GM12878 (cell line): Measurements from ENCODE around the gene CHN2. TPM values are rescaled to one million over a fixed set of nuclear protein-coding genes. Genes with fewer than 3 reads are reported as not detected.

ENCODE experiments used
- ATAC-seq: fragments of 200-7000 bp; cut with Tn5 transposase; 3 replicates; pipeline ENCODE4 v1.9.1; 2020; ENCODE audit warnings: mild to moderate bottlenecking, moderate library complexity
- BruUV-seq: library from RNA; stranded (reverse); fragments of 400-500 nt; replicated peaks from 2 replicates; lab custom pipeline; 2021; lab: Mats Ljungman, UMichigan
- CTCF ChIA-PET: fragments of 300-600 bp; sonication (Branson Sonifier 250); formaldehyde crosslinking; extraction: SDS; loops from one replicate; lab custom pipeline; 2021; ENCODE audit warnings: inconsistent platforms; lab: Yijun Ruan, JAX
- POLR2A ChIA-PET: fragments of 350-600 bp; formaldehyde crosslinking; extraction: SDS; loops from one replicate; lab custom pipeline; 2021; ENCODE audit warnings: inconsistent platforms; lab: Charles Lee
- RAD21 ChIA-PET: fragments of 300-600 bp; sonication (Branson Sonifier 250); formaldehyde crosslinking; loops from one replicate; lab custom pipeline; 2023; ENCODE audit warnings: antibody characterized with exemption; ENCODE audit not compliant: unreplicated experiment; lab: Charles Lee
- SMC1A ChIA-PET: fragments of 300-600 bp; sonication (Branson Sonifier 250); formaldehyde crosslinking; loops from one replicate; lab custom pipeline; 2023; ENCODE audit not compliant: unreplicated experiment, uncharacterized antibody; lab: Charles Lee
- DNase-seq: peaks from one replicate; pipeline ENCODE4 v3.0.0-alpha.2; 2011; ENCODE audit warnings: low read depth, low spot score
- FAIRE-seq: peaks from 3 replicates; lab custom pipeline; 2011; peaks lifted over from hg19 to GRCh38; lab: Jason Lieb, UNC
- H2AFZ ChIP-seq: 2 replicates; pipeline ENCODE4 v1.6.0; 2011; ENCODE audit warnings: low read depth, low read length, control low read depth; ENCODE audit not compliant: control insufficient read depth
- H3K27ac ChIP-seq: 2 replicates; pipeline ENCODE4 v1.5.1; 2011; ENCODE audit warnings: control low read depth; ENCODE audit not compliant: control insufficient read depth, insufficient read depth
- H3K27me3 ChIP-seq, 2 experiments: replicated peaks in 1 of 2; 2 replicates each; pipeline versions ENCODE4 v1.6.0 to v1.6.1; 2011; ENCODE audit warnings: low read length in 1 of 2; ENCODE audit not compliant: control insufficient read depth in 2 of 2, insufficient read depth in 2 of 2
- H3K36me3 ChIP-seq, 2 experiments: 2 replicates each; pipeline ENCODE4 v1.5.1; 2011; ENCODE audit warnings: low read length in 1 of 2; ENCODE audit not compliant: control insufficient read depth in 2 of 2, insufficient read depth in 2 of 2
- H3K4me1 ChIP-seq: 2 replicates; pipeline ENCODE4 v1.6.1; 2011; ENCODE audit warnings: mild to moderate bottlenecking, low read length, moderate library complexity, mixed read lengths; ENCODE audit not compliant: control insufficient read depth, insufficient read depth
- H3K4me2 ChIP-seq: 2 replicates; pipeline ENCODE4 v1.6.0; 2011; ENCODE audit warnings: control low read depth; ENCODE audit not compliant: control insufficient read depth, insufficient read depth
- H3K4me3 ChIP-seq: fragments of 200-600 bp; sonication (generic); 2 replicates; pipeline ENCODE4 v1.5.1; 2016
- H3K79me2 ChIP-seq: 2 replicates; pipeline ENCODE4 v1.6.0; 2011; ENCODE audit warnings: low read length; ENCODE audit not compliant: control insufficient read depth, insufficient read depth
- H3K9ac ChIP-seq: 2 replicates; pipeline ENCODE4 v1.8.0; 2011; ENCODE audit warnings: low read length, control low read depth, mixed read lengths; ENCODE audit not compliant: control insufficient read depth, insufficient read depth
- H3K9me3 ChIP-seq: replicated peaks from 3 replicates; pipeline ENCODE4 v1.5.1; 2011; ENCODE audit warnings: mild to moderate bottlenecking, low read length; ENCODE audit not compliant: control insufficient read depth, insufficient read depth
- H4K20me1 ChIP-seq: 2 replicates; pipeline ENCODE4 v1.6.0; 2011; ENCODE audit not compliant: control insufficient read depth, insufficient read depth
- BHLHE40 ChIP-seq, 2 experiments: fragments of 450-650 bp in 1 of 2; IDR thresholded peaks; 2 replicates each; pipeline ENCODE4 v1.6.1; 2011 to 2017; ENCODE audit warnings: low read depth in 2 of 2, borderline replicate concordance in 1 of 2, improper control_type of control experiment in 1 of 2, low read length in 1 of 2, mild to moderate bottlenecking in 1 of 2
- CBFB ChIP-seq: IDR thresholded peaks from 2 replicates; pipeline ENCODE4 v1.6.1; 2016; ENCODE audit warnings: antibody characterized with exemption, low read depth
- CHD1 ChIP-seq: IDR thresholded peaks from 2 replicates; pipeline ENCODE4 v1.6.1; 2012; ENCODE audit warnings: low read depth, low read length, improper control_type of control experiment
- CREB1 ChIP-seq: IDR thresholded peaks from 2 replicates; pipeline ENCODE4 v1.6.1; 2012; ENCODE audit warnings: low read depth, mild to moderate bottlenecking, inconsistent platforms
- CREM ChIP-seq: IDR thresholded peaks from 2 replicates; pipeline ENCODE4 v1.6.1; 2014; ENCODE audit warnings: antibody characterized with exemption, low read depth
- DPF2 ChIP-seq: fragments of 450-650 bp; IDR thresholded peaks from 2 replicates; pipeline ENCODE4 v1.6.1; 2017; ENCODE audit warnings: mild to moderate bottlenecking
- KAT2A ChIP-seq: conservative IDR thresholded peaks from 2 replicates; pipeline ENCODE4 v1.6.1; 2011; ENCODE audit warnings: low read depth, low read length; ENCODE audit not compliant: control insufficient read depth
- KLF5 ChIP-seq: fragments of 450-650 bp; IDR thresholded peaks from 2 replicates; pipeline ENCODE4 v1.6.1; 2014; ENCODE audit warnings: mild to moderate bottlenecking; ENCODE audit not compliant: partially characterized antibody
- MYC ChIP-seq: IDR thresholded peaks from 2 replicates; pipeline ENCODE4 v1.6.1; 2011; ENCODE audit warnings: mild to moderate bottlenecking, low read length, moderate library complexity, inconsistent platforms; ENCODE audit not compliant: insufficient read depth, insufficient replicate concordance, insufficient read length, severe bottlenecking
- NRF1 ChIP-seq: conservative IDR thresholded peaks from 2 replicates; pipeline ENCODE4 v1.6.1; 2011; ENCODE audit warnings: mild to moderate bottlenecking, low read depth, low read length, improper control_type of control experiment
- PKNOX1 ChIP-seq: fragments of 450-650 bp; IDR thresholded peaks from 2 replicates; pipeline ENCODE4 v1.6.1; 2016; ENCODE audit warnings: mild to moderate bottlenecking
- RAD21 ChIP-seq: IDR thresholded peaks from 2 replicates; pipeline ENCODE4 v1.6.1; 2011; ENCODE audit warnings: mild to moderate bottlenecking, low read depth, low read length, moderate library complexity; ENCODE audit not compliant: insufficient read depth
- RAD51 ChIP-seq: fragments of 450-650 bp; IDR thresholded peaks from 2 replicates; pipeline ENCODE4 v1.6.1; 2016; ENCODE audit warnings: moderate library complexity, mild to moderate bottlenecking, inconsistent platforms
- SREBF2 ChIP-seq: IDR thresholded peaks from 2 replicates; pipeline ENCODE4 v1.6.1; 2012; ENCODE audit warnings: mild to moderate bottlenecking, low read length
- ZSCAN29 ChIP-seq: fragments of 450-650 bp; IDR thresholded peaks from 2 replicates; pipeline ENCODE4 v1.6.1; 2017; ENCODE audit warnings: mild to moderate bottlenecking, moderate library complexity
- WGBS: methylation state at CpG from one replicate; pipeline ENCODE4 v1.1.6; 2016; ENCODE audit warnings: low lambda C conversion rate; ENCODE audit not compliant: insufficient replicate concordance, insufficient coverage; ENCODE audit errors: missing lambda C conversion rate; 5-methylcytosine and 5-hydroxymethylcytosine counted together
- in situ Hi-C: fragments of 300-500 bp; cut with MboI; formaldehyde crosslinking; loops from 9 replicates; pipeline ENCODE4 v1.14.3; 2018; ENCODE audit warnings: mixed read lengths
- intact Hi-C: fragments of 100-400 bp; cut with micrococcal nuclease; formaldehyde crosslinking; loops from one replicate; pipeline ENCODE4 v1.14.2; 2022; ENCODE audit not compliant: unreplicated experiment
- polyA plus RNA-seq, 11 experiments: library from polyadenylated mRNA; depleted of rRNA in 4 of 11; unstranded in 6 of 11; stranded (reverse) in 5 of 11; fragments of >200 nt; fragmentation: Nextera tagmentation in 4 of 11; fragmentation: Illumina TruSeq in 1 of 11; extraction: Ambion mirVana in 4 of 11; extraction: Trizol in 1 of 11; gene quantifications; 1 replicate in 1 of 11; 2 replicates in 10 of 11; pipeline versions ENCODE4 v1.2.1 to v1.2.3, GENCODE V29; 2011 to 2016; ENCODE audit warnings: inconsistent platforms in 2 of 11, missing spikeins in 2 of 11, low read depth in 1 of 11
- total RNA-seq, 4 experiments: library from RNA; depleted of rRNA in 3 of 4; stranded (reverse); fragments of >200 nt in 3 of 4; fragmentation: Illumina TruSeq in 1 of 4; extraction: Trizol in 1 of 4; gene quantifications; 2 replicates each; pipeline versions ENCODE4 v1.2.1 to v1.2.3, GENCODE V29; 2013 to 2021

CHN2 gene
- total and polyA plus RNA-seq, 10 of the 15 experiments (the other 5 are each of a cell fraction or from before 2014, with no cell fraction given), result 0.11 to 3.8 (median 0.37) TPM; not detected in 2

DNA sequence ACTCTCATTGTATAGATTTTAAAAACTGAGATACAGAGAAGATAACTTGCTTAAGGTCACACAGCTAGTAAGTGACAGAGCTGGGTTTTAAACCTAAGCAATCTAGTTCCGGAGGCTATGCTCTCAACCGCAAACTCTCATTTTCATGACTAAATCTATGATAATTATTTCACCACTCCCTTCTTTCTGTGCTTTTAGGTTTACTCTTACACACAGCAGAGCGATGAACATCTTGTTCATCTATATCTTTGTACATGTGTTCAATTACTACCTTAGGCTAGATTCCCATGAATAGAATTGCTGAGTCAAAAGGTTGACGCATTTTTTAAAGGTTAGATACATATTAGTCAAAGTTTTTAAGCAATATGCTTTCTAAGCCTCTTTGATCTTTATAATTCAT is 154.8 kb downstream of the CHN2 start:
- Histone ChIP-seq H3K9me3 (no peaks in the 10 kb centered on the region), H3K4me3 (no peak overlapping the region), H3K27me3 (no peaks in the 10 kb centered on the region), H3K4me1 (no peaks in the 10 kb centered on the region), H3K36me3 (no peaks in the 10 kb centered on the region), H3K27ac (no peak overlapping the region), H2AFZ (no peak overlapping the region), H3K4me2 (no peak overlapping the region), H4K20me1 (no peaks in the 10 kb centered on the region)
- BruUV-seq, result no TSS peak
- FAIRE-seq (no peak), DNase-seq (no peak)
- in situ Hi-C loops, result no loop called here
- POLR2A ChIA-PET, result no interaction called here
- intact Hi-C loops, result no loop called here
- CTCF ChIA-PET, result interaction anchor here (0.6 kb wide), 1 partner anchor 514 kb away, joined by 3 read pairs; no protein-coding TSS in a partner anchor
- TF ChIP-seq RAD21 (no peak), CREM (no peak), SREBF2 (no peak), DPF2 (no peak), KAT2A (no peak), KLF5 (no peak), PKNOX1 (no peak), ZSCAN29 (no peak), RAD51 (no peak), MYC (no peak), CBFB (no peak), CHD1 (no peak), CREB1 (no peak), NRF1 (no peak), BHLHE40 (IDR thresholded peaks at IDR 0.05; ENCODE audit: borderline replicate concordance in 1 of 2, low read depth in 2 of 2, low read length in 1 of 2) (no peak)
- TF ChIP-seq, all 136 proteins: peak for 0
- no peaks in the 10 kb centered on the region for H3K79me2 ChIP-seq
- ATAC-seq, result no peak; the same call in 2 of the 3 replicates
- H3K9ac ChIP-seq, result no peak overlapping the region
- ChIA-PET RAD21 (no interaction called here), SMC1A (no interaction called here)
- WGBS, result 38% methylated on average over 4 of the region's 4 CpGs
